ENCODE data around the gene ANKMY2. TPM values are rescaled to one million over a fixed set of nuclear protein-coding genes. Genes with fewer than 3 reads are reported as not detected.
"Not testable (repeated sequence)": the region's sequence is repeated elsewhere in the genome, so short reads cannot be mapped to it uniquely, and the experiment has no call there.

ANKMY2 gene
- total RNA-seq, 2 donors from 2014 or later, result 17.8 to 31.4 TPM

DNA sequence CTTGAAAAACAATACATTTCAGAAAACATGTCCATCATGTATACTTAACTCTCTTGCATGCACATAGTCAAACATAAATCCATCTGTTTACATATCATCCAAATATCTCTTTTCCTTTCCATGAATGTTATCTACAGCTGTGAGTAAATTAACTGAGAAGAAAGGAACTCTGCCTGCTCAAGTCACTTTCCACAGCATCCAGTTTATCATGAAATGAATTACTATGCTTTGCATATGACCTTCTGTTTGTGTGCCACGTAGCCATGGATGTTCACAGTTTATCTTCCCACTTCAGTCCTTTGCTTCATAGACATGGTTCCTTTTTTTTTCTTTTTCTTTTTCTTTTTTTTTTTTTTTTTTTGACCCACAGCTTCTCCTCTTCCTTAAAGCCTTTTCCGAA is 40.0 kb upstream of the ANKMY2 start:
- peaks cover 9% of the 10 kb centered on the region for H3K36me3 ChIP-seq
- H3K9ac ChIP-seq (ENCODE audit: low read depth in 2 of 2, low read length in 2 of 2), result no peak overlapping the region
- H3K4me3 ChIP-seq, result no peak overlapping the region
- H3K27ac ChIP-seq, result no peak overlapping the region
- no peaks in the 10 kb centered on the region for H3K27me3 ChIP-seq
- H3K4me1 ChIP-seq, result no peaks in the 10 kb centered on the region
- no peaks in the 10 kb centered on the region for H3K9me3 ChIP-seq
- TF ChIP-seq, protein P1, sequence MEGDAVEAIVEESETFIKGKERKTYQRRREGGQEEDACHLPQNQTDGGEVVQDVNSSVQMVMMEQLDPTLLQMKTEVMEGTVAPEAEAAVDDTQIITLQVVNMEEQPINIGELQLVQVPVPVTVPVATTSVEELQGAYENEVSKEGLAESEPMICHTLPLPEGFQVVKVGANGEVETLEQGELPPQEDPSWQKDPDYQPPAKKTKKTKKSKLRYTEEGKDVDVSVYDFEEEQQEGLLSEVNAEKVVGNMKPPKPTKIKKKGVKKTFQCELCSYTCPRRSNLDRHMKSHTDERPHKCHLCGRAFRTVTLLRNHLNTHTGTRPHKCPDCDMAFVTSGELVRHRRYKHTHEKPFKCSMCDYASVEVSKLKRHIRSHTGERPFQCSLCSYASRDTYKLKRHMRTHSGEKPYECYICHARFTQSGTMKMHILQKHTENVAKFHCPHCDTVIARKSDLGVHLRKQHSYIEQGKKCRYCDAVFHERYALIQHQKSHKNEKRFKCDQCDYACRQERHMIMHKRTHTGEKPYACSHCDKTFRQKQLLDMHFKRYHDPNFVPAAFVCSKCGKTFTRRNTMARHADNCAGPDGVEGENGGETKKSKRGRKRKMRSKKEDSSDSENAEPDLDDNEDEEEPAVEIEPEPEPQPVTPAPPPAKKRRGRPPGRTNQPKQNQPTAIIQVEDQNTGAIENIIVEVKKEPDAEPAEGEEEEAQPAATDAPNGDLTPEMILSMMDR (IDR thresholded peaks at IDR 0.05), result no peak
- no peak for DNase-seq
- intact Hi-C loops (cut with DNase I), result no loop called here

DNA sequence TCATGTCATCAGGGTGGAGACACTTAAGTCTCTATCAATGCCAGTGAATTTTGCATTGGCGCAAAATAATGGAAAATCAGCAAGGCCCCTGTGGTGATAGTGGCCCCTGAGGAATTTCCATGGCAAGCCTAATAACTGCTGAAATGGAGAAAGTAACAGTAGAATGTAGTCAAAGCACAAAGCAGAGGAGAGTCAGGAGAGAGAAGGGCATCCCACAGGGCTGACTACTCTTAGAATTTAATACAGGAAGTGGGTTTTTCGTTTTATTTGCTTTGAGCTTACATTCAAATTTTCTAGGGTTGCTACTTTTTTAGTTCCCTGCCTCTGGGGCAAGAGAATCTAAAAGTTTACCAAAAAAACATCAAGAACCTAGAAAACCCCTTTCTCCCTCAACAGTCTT is 39.4 kb upstream of the ANKMY2 start:
- H3K4me3 ChIP-seq, result no peak overlapping the region
- intact Hi-C loops (cut with DNase I), result no loop called here
- TF ChIP-seq, protein P1 (IDR thresholded peaks at IDR 0.05), result no peak
- peaks cover 4% of the 10 kb centered on the region for H3K36me3 ChIP-seq
- no peak for DNase-seq
- H3K27me3 ChIP-seq, result no peaks in the 10 kb centered on the region
- H3K27ac ChIP-seq, result no peak overlapping the region
- H3K4me1 ChIP-seq, result no peaks in the 10 kb centered on the region
- no peaks in the 10 kb centered on the region for H3K9me3 ChIP-seq
- H3K9ac ChIP-seq (ENCODE audit: low read depth in 2 of 2, low read length in 2 of 2), result no peak overlapping the region

DNA sequence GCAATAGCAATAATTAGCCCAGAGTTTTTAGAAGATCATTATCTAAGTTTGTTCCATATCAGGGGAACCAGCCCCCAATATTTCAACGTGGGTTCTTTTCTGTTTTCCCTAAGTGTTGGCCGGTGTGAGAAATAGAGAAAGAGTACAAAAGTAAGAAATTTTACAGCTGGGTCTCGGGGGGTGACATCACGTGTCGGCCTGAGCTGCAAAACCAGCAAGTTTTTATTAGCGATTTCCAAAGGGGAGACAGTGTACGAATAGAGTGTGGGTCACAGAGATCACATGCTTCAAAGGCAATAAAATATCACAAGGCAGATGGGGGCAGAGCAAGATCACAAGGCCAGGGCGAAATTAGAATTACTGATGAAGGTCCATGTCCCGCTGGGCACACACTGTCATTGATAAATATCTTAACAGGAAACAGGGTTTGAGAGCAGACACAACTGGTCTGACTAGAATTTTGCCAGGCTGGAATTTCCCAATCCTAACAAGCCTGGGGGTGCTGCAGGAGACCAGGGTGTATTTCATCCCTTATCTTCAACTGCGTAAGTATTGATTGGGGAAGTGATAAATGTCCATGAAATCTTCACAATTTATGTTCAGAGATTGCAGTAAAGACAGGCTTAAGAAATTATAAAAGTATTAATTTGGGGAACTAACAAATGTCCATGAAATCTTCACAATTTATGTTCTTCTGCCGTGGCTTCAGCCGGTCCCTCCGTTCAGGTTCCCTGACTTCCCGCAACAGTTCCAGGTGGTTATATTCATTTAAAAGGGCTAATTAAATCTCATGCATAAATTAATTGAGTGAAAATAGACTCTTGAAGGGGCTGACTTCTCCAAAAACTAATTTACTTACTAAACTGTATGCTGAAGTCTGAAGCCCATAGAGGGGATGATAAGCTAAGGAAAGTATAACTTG is 33.4 kb upstream of the ANKMY2 start:
- H3K27me3 ChIP-seq; DNase-seq; H3K36me3 ChIP-seq; H3K27ac ChIP-seq; H3K4me3 ChIP-seq; H3K4me1 ChIP-seq; H3K9me3 ChIP-seq; intact Hi-C loops (cut with DNase I); H3K9ac ChIP-seq (ENCODE audit: low read depth in 2 of 2, low read length in 2 of 2): not testable (repeated sequence)

DNA sequence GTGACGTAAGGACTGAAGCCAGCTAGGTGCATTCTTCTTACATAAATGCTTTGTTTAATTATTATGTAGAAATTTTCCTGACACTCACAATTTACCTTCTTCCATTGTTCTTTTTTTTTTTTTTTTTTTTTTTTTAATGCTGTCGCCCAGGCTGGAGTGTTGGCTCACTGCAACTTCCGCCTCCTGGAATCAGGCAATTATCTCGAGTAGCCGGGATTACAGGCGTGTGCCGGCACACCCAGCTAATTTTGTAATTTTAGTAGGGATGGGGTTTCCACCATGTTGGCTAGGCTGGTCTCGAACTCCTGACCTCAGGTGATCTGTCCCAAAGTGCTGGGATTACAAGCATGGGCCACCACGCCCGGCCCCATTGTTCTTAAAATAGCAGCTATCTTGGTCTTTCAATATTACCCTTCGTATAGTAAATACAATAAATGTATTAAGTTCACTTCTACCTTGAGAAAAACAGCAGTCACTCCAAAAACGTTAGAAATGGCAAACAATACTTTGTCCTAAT is 32.5 kb upstream of the ANKMY2 start:
- no peak overlapping the region for H3K4me3 ChIP-seq
- H3K4me1 ChIP-seq, result no peaks in the 10 kb centered on the region
- intact Hi-C loops (cut with DNase I), result no loop called here
- no peaks in the 10 kb centered on the region for H3K9me3 ChIP-seq
- H3K36me3 ChIP-seq, result no peaks in the 10 kb centered on the region
- no peak overlapping the region for H3K27ac ChIP-seq
- no peak overlapping the region for H3K9ac ChIP-seq (ENCODE audit: low read depth in 2 of 2, low read length in 2 of 2)
- H3K27me3 ChIP-seq, result no peaks in the 10 kb centered on the region
- no peak for DNase-seq
- TF ChIP-seq, protein P1 (IDR thresholded peaks at IDR 0.05), result no peak

DNA sequence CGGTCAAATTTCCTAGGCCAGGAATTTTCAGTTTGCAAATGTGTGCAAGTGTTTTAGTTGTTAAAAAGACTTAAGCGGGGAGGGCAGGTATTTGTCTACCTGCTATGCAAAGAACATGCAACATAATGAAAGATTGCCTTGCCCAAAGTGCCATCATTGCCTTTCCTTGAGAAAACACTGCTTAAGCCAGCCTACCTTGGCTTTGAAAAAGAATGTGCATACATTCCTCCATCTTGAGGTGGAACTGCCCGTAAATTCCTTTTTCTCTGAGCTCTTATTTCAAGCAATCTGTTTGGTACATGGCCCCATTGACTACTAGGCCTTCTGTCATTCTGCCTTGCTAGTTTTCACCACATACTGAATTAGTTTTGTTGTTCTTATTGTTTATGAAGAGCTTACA is 29.7 kb upstream of the ANKMY2 start:
- Histone ChIP-seq H3K9me3 (no peaks in the 10 kb centered on the region), H3K27me3 (no peaks in the 10 kb centered on the region), H3K4me3 (no peak overlapping the region), H3K4me1 (no peaks in the 10 kb centered on the region), H3K36me3 (no peaks in the 10 kb centered on the region), H3K27ac (no peak overlapping the region), H3K9ac (ENCODE audit: low read depth in 2 of 2, low read length in 2 of 2) (no peak overlapping the region)
- no peak for DNase-seq
- TF ChIP-seq, protein P1 (IDR thresholded peaks at IDR 0.05), result no peak
- intact Hi-C loops (cut with DNase I), result no loop called here

DNA sequence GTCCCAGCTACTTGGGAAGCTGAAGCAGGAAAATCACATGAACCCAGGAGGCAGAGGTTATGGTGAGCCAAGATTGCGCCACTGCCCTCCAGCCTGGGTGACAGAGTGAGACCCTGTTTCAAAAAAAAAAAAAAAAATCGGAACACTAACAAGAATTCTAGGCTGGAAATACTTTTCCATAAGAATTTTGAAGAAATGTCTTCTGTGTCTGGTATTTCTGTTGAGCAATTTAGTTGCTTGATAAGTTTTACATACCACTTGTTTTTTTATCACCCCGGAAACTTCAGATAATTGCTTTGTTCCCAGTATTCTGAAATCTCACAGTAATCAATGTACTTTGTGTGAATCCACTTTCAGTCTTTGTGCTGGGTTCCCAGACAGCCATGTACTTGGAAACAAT is 26.3 kb upstream of the ANKMY2 start:
- no peak for DNase-seq
- H3K36me3 ChIP-seq, result no peaks in the 10 kb centered on the region
- TF ChIP-seq, protein P1 (IDR thresholded peaks at IDR 0.05), result no peak
- intact Hi-C loops (cut with DNase I), result no loop called here
- H3K27me3 ChIP-seq, result no peaks in the 10 kb centered on the region
- no peak overlapping the region for H3K9ac ChIP-seq (ENCODE audit: low read depth in 2 of 2, low read length in 2 of 2)
- no peak overlapping the region for H3K27ac ChIP-seq
- H3K4me1 ChIP-seq, result no peaks in the 10 kb centered on the region
- H3K9me3 ChIP-seq, result no peaks in the 10 kb centered on the region
- no peak overlapping the region for H3K4me3 ChIP-seq
